Umbilical cord (tissue), 2 donors: ENCODE data around the gene GRM4. TPM values are rescaled to one million over a fixed set of nuclear protein-coding genes. Genes with fewer than 3 reads are reported as not detected.

Experiments used
- DNase-seq: peaks from one replicate; pipeline ENCODE4 v3.0.0-alpha.2; 2015; ENCODE audit warnings: low spot score
- total RNA-seq: library from RNA; depleted of rRNA; stranded (reverse); fragments of >200 nt; gene quantifications from one replicate; pipeline ENCODE4 v1.2.3, GENCODE V29; 2014; ENCODE audit warnings: low replicate concordance; ENCODE audit not compliant: insufficient read depth

GRM4 gene
- total RNA-seq, 1 donor from 2014 or later = 0.96 TPM

- DNase-seq = peak; percentile 35
Measured at GRCh38 chr6:34065466-34066217, 80.2 kb downstream of the GRM4 start.

GRCh38 chr6:34064675-34065074, 81.2 kb downstream of the GRM4 start:
- DNase-seq = no peak

- no peak for DNase-seq
Measured at GRCh38 chr6:34063651-34064050, 82.2 kb downstream of the GRM4 start.

- no peak for DNase-seq
Measured at GRCh38 chr6:34062815-34063214, 83.1 kb downstream of the GRM4 start.

- DNase-seq = no peak
Measured at GRCh38 chr6:34062156-34062555, 83.7 kb downstream of the GRM4 start.

GRCh38 chr6:34061348-34061747, 84.5 kb downstream of the GRM4 start:
- no peak for DNase-seq

- DNase-seq = no peak
Measured at GRCh38 chr6:34059914-34060313, 86.0 kb downstream of the GRM4 start.

GRCh38 chr6:34059136-34059731, 86.7 kb downstream of the GRM4 start:
- DNase-seq = no peak

GRCh38 chr6:34057790-34058189, 88.1 kb downstream of the GRM4 start:
- DNase-seq = no peak

- DNase-seq = no peak
Measured at GRCh38 chr6:34057191-34057590, 88.7 kb downstream of the GRM4 start.

- DNase-seq = peak; percentile 90
Measured at GRCh38 chr6:34056305-34057108, 89.4 kb downstream of the GRM4 start.

GRCh38 chr6:34055223-34055933, 90.5 kb downstream of the GRM4 start:
- DNase-seq = peak; percentile 56

GRCh38 chr6:34053721-34054120, 92.2 kb downstream of the GRM4 start:
- DNase-seq = no peak

GRCh38 chr6:34052918-34053608, 92.8 kb downstream of the GRM4 start:
- no peak for DNase-seq

GRCh38 chr6:34052071-34052825, 93.6 kb downstream of the GRM4 start:
- peak; percentile 22 for DNase-seq

- DNase-seq = no peak
Measured at GRCh38 chr6:34051331-34051919, 94.5 kb downstream of the GRM4 start.

- no peak for DNase-seq
Measured at GRCh38 chr6:34050691-34051090, 95.2 kb downstream of the GRM4 start.

- no peak for DNase-seq
Measured at GRCh38 chr6:34049395-34050342, 96.2 kb downstream of the GRM4 start.
